ACC112 (cell line): ENCODE data around the gene BID.
"Not testable (repeated sequence)": the region's sequence is repeated elsewhere in the genome, so short reads cannot be mapped to it uniquely, and the experiment has no call there.

Experiments
- H2AFZ ChIP-seq: fragments of 200-600 bp; sonication (generic); one replicate; pipeline ENCODE4 v1.6.0; 2017; ENCODE audit warnings: antibody characterized with exemption, low read length; ENCODE audit not compliant: unreplicated experiment
- H3K27ac ChIP-seq: fragments of 200-600 bp; sonication (generic); 2 replicates; pipeline ENCODE4 v1.5.1; 2014; ENCODE audit warnings: low read depth, mild to moderate bottlenecking, antibody characterized with exemption, low read length, moderate library complexity
- H3K27me3 ChIP-seq: fragments of 200-600 bp; sonication (generic); 2 replicates; pipeline ENCODE4 v1.6.1; 2014; ENCODE audit warnings: mild to moderate bottlenecking, antibody characterized with exemption, low read length, moderate library complexity, mixed read lengths; ENCODE audit not compliant: insufficient read depth
- H3K36me3 ChIP-seq: fragments of 200-600 bp; sonication (generic); 2 replicates; pipeline ENCODE4 v1.6.1; 2016; ENCODE audit warnings: mild to moderate bottlenecking, antibody characterized with exemption, low read length, moderate library complexity, mixed read lengths; ENCODE audit not compliant: insufficient read depth
- H3K4me1 ChIP-seq: fragments of 200-600 bp; sonication (generic); one replicate; pipeline ENCODE4 v1.6.1; 2016; ENCODE audit warnings: low read length, mixed read lengths; ENCODE audit not compliant: insufficient read depth, unreplicated experiment, control insufficient read depth
- H3K4me3 ChIP-seq: fragments of 200-600 bp; sonication (generic); 2 replicates; pipeline ENCODE4 v1.5.1; 2014; ENCODE audit warnings: mild to moderate bottlenecking, low read depth, low read length
- H3K79me2 ChIP-seq: fragments of 200-600 bp; sonication (generic); one replicate; pipeline ENCODE4 v1.6.0; 2016; ENCODE audit warnings: low read length; ENCODE audit not compliant: control insufficient read depth, unreplicated experiment, insufficient read depth

BID gene

GRCh38 chr22:17710023-17710422 lies 64.2 kb downstream of the BID start:
- H2AFZ ChIP-seq: no peak overlapping the region
- no peak overlapping the region for H3K27ac ChIP-seq
- H3K36me3 ChIP-seq: no peaks in the 10 kb centered on the region
- no peak overlapping the region for H3K4me3 ChIP-seq
- H3K4me1 ChIP-seq: peaks cover 26% of the 10 kb centered on the region
- H3K27me3 ChIP-seq: no peaks in the 10 kb centered on the region
- H3K79me2 ChIP-seq: peaks cover 48% of the 10 kb centered on the region

- H3K4me3 ChIP-seq: peak overlapping the region; percentile 84
- H2AFZ ChIP-seq: no peak overlapping the region
- 0 out of 2 replicates have a peak, but pooled peaks cover 5% of the 10 kb centered on the region for H3K36me3 ChIP-seq
- peaks cover 36% of the 10 kb centered on the region for H3K79me2 ChIP-seq
- H3K27me3 ChIP-seq: no peaks in the 10 kb centered on the region
- H3K27ac ChIP-seq: peak overlapping the region; percentile 93
- peaks cover 30% of the 10 kb centered on the region for H3K4me1 ChIP-seq
Observed at GRCh38 chr22:17707526-17707925, 66.7 kb downstream of the BID start.

GRCh38 chr22:17706947-17707346 lies 67.3 kb downstream of the BID start:
- Histone ChIP-seq H3K79me2 (peaks cover 32% of the 10 kb centered on the region), H3K36me3 (0 out of 2 replicates have a peak, but pooled peaks cover 5% of the 10 kb centered on the region), H2AFZ (no peak overlapping the region), H3K27ac (peak overlapping the region; percentile 93), H3K4me1 (peaks cover 24% of the 10 kb centered on the region), H3K4me3 (peak overlapping the region; percentile 84), H3K27me3 (no peaks in the 10 kb centered on the region)

GRCh38 chr22:17705951-17706900 lies 68.0 kb downstream of the BID start:
- peak overlapping the region; percentile 84 for H3K4me3 ChIP-seq
- peak overlapping the region; percentile 76 for H2AFZ ChIP-seq
- H3K27me3 ChIP-seq: no peaks in the 10 kb centered on the region
- H3K27ac ChIP-seq: peak overlapping the region; percentile 93
- peaks cover 17% of the 10 kb centered on the region for H3K4me1 ChIP-seq
- H3K79me2 ChIP-seq: peaks cover 25% of the 10 kb centered on the region
- H3K36me3 ChIP-seq: 0 out of 2 replicates have a peak, but pooled peaks cover 5% of the 10 kb centered on the region

GRCh38 chr22:17705546-17705945 lies 68.7 kb downstream of the BID start:
- Histone ChIP-seq H3K4me1 (peaks cover 20% of the 10 kb centered on the region), H3K4me3 (no peak overlapping the region), H3K27ac (peak overlapping the region; percentile 93), H2AFZ (no peak overlapping the region), H3K27me3 (no peaks in the 10 kb centered on the region), H3K36me3 (0 out of 2 replicates have a peak, but pooled peaks cover 5% of the 10 kb centered on the region), H3K79me2 (peaks cover 25% of the 10 kb centered on the region)

GRCh38 chr22:17703811-17704210 lies 70.5 kb downstream of the BID start:
- Histone ChIP-seq H3K27ac (no peak overlapping the region), H2AFZ (no peak overlapping the region)

GRCh38 chr22:17700778-17701177 lies 73.5 kb downstream of the BID start:
- no peak overlapping the region for H2AFZ ChIP-seq
- H3K27ac ChIP-seq: no peak overlapping the region

More at GRCh38 chr22:17703811-17704210, 70.5 kb downstream of the BID start:
- Histone ChIP-seq H3K36me3 (0 out of 2 replicates have a peak, but pooled peaks cover 5% of the 10 kb centered on the region), H3K79me2 (peaks cover 17% of the 10 kb centered on the region), H3K4me1 (peaks cover 24% of the 10 kb centered on the region), H3K27me3 (no peaks in the 10 kb centered on the region), H3K4me3 (no peak overlapping the region)

GRCh38 chr22:17699696-17700340 lies 74.5 kb downstream of the BID start:
- H3K36me3 ChIP-seq: 0 out of 2 replicates have a peak, but pooled peaks cover 5% of the 10 kb centered on the region
- H3K79me2 ChIP-seq: no peaks in the 10 kb centered on the region
- H3K4me3 ChIP-seq: no peak overlapping the region
- H3K27ac ChIP-seq: no peak overlapping the region
- H2AFZ ChIP-seq: no peak overlapping the region
- peaks cover 16% of the 10 kb centered on the region for H3K4me1 ChIP-seq
- H3K27me3 ChIP-seq: no peaks in the 10 kb centered on the region

More at GRCh38 chr22:17700778-17701177, 73.5 kb downstream of the BID start:
- no peaks in the 10 kb centered on the region for H3K27me3 ChIP-seq
- peak overlapping the region; percentile 43; the same call in 1 of the 2 replicates for H3K4me3 ChIP-seq
- H3K79me2 ChIP-seq: no peaks in the 10 kb centered on the region
- 0 out of 2 replicates have a peak, but pooled peaks cover 5% of the 10 kb centered on the region for H3K36me3 ChIP-seq
- H3K4me1 ChIP-seq: peaks cover 20% of the 10 kb centered on the region

GRCh38 chr22:17698948-17699347 lies 75.3 kb downstream of the BID start:
- Histone ChIP-seq H3K79me2 (no peaks in the 10 kb centered on the region), H3K36me3 (0 out of 2 replicates have a peak, but pooled peaks cover 5% of the 10 kb centered on the region), H2AFZ (no peak overlapping the region), H3K4me3 (no peak overlapping the region), H3K4me1 (peaks cover 16% of the 10 kb centered on the region), H3K27ac (no peak overlapping the region), H3K27me3 (no peaks in the 10 kb centered on the region)

- H3K79me2 ChIP-seq, H3K36me3 ChIP-seq: not testable (repeated sequence)
Observed at GRCh38 chr22:17698276-17698675, 76.0 kb downstream of the BID start.

More at GRCh38 chr22:17698276-17698675, 76.0 kb downstream of the BID start:
- peaks cover 11% of the 10 kb centered on the region for H3K4me1 ChIP-seq
- not testable (repeated sequence) for H3K27ac ChIP-seq, H3K4me3 ChIP-seq, H2AFZ ChIP-seq, H3K27me3 ChIP-seq
